ENCODE data around the gene TYMS. TPM values are rescaled to one million over a fixed set of nuclear protein-coding genes. Genes with fewer than 3 reads are reported as not detected.

Gene TYMS
- total RNA-seq, 1 experiment from 2014 or later: 143 TPM

DNA sequence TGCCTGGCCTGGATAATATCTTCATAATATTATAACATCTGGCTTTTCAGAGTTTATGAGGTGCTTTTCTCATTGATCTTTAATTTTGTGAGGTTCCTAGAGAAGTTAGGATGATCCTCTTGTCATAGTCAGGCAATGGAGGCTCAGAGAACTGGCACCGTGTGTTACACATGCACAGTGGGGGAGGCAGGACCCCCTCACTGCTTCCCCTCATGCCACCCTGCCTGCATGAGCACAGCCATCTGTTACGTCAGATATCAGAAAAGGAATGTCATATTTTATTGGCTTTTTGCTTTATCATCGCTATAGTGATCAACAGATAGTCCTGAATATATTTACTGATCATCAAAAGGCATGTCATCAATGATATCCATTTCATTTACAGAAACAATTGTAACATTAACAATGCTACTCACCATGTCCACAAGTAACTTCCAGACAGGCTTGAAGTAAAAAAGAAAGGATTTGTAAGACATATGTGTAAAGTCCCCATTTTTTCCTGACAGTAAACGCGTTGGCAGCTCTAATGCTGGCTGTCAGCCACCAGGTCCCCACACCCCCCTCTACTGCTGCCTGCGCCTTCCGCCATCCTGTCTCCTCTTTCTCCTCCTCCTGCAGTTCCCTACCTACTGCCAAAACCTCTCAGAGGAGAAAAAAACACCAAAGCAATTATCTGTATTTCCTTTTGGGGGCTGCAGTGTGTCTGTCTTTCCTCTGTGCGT is 36.2 kb downstream of the TYMS start:
- Mint-ChIP-seq H3K9me3 (ENCODE audit: unreplicated experiment) (no peaks in the 10 kb centered on the region), H3K27ac (ENCODE audit: unreplicated experiment) (no peak overlapping the region), H3K27me3 (ENCODE audit: insufficient read depth, unreplicated experiment) (no peaks in the 10 kb centered on the region), H3K36me3 (ENCODE audit: insufficient read depth, unreplicated experiment) (peaks cover 70% of the 10 kb centered on the region), H3K4me3 (ENCODE audit: unreplicated experiment) (no peak overlapping the region), H3K4me1 (ENCODE audit: low read depth, unreplicated experiment) (no peaks in the 10 kb centered on the region)
- CTCF ChIA-PET: no interaction called here
- BruUV-seq (replicated peaks): no TSS peak
- POLR2A ChIA-PET: no interaction called here
- no peak overlapping the region for H3K4me3 ChIP-seq (ENCODE audit: low read depth, low read length)
- no peak for DNase-seq
- H3K4me1 ChIP-seq: no peaks in the 10 kb centered on the region
- H3K27me3 ChIP-seq (replicated peaks; ENCODE audit: control insufficient read depth, insufficient read depth, low read length): no peaks in the 10 kb centered on the region
- intact Hi-C loops (cut with micrococcal nuclease; ENCODE audit: unreplicated experiment): no loop called here
- no peaks in the 10 kb centered on the region for H3K9me3 ChIP-seq
- H3K36me3 ChIP-seq (ENCODE audit: control insufficient read depth, insufficient read depth, low read length): peaks cover 1% of the 10 kb centered on the region; the same call in 1 of the 2 replicates
- TF ChIP-seq, protein P1, sequence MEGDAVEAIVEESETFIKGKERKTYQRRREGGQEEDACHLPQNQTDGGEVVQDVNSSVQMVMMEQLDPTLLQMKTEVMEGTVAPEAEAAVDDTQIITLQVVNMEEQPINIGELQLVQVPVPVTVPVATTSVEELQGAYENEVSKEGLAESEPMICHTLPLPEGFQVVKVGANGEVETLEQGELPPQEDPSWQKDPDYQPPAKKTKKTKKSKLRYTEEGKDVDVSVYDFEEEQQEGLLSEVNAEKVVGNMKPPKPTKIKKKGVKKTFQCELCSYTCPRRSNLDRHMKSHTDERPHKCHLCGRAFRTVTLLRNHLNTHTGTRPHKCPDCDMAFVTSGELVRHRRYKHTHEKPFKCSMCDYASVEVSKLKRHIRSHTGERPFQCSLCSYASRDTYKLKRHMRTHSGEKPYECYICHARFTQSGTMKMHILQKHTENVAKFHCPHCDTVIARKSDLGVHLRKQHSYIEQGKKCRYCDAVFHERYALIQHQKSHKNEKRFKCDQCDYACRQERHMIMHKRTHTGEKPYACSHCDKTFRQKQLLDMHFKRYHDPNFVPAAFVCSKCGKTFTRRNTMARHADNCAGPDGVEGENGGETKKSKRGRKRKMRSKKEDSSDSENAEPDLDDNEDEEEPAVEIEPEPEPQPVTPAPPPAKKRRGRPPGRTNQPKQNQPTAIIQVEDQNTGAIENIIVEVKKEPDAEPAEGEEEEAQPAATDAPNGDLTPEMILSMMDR (IDR thresholded peaks at IDR 0.05; ENCODE audit: insufficient read depth in 1 of 2, low read depth in 1 of 2, low read length in 1 of 2, severe bottlenecking in 1 of 2, unreplicated experiment in 1 of 2): no peak

DNA sequence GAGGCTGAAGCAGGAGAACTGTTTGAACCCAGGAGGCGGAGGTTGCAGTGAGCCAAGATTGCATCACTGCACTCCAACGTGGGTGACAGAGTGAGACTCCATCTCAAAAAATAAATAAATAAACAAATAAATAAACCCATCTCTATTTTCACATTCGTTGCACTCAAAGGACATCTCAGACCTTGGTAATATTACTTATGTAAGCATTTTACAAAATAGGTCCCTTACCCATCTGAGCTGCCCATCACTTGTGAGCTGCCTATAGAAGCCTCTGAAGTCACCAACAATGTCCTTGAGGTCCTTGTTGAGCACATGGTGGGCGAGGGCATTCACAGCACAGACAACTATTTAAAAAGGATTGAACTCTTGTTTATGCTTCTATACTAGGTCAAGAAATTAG is 39.6 kb downstream of the TYMS start:
- H3K4me1 ChIP-seq: no peaks in the 10 kb centered on the region
- H3K4me3 ChIP-seq (ENCODE audit: low read depth, low read length): no peak overlapping the region
- Mint-ChIP-seq H3K4me3 (ENCODE audit: unreplicated experiment) (no peak overlapping the region), H3K36me3 (ENCODE audit: insufficient read depth, unreplicated experiment) (peaks cover 78% of the 10 kb centered on the region), H3K27me3 (ENCODE audit: insufficient read depth, unreplicated experiment) (no peaks in the 10 kb centered on the region), H3K27ac (ENCODE audit: unreplicated experiment) (no peak overlapping the region), H3K9me3 (ENCODE audit: unreplicated experiment) (no peaks in the 10 kb centered on the region), H3K4me1 (ENCODE audit: low read depth, unreplicated experiment) (no peaks in the 10 kb centered on the region)
- DNase-seq: no peak
- POLR2A ChIA-PET: no interaction called here
- CTCF ChIA-PET: no interaction called here
- TF ChIP-seq, protein P1 (IDR thresholded peaks at IDR 0.05; ENCODE audit: insufficient read depth in 1 of 2, low read depth in 1 of 2, low read length in 1 of 2, severe bottlenecking in 1 of 2, unreplicated experiment in 1 of 2): no peak
- no peaks in the 10 kb centered on the region for H3K36me3 ChIP-seq (ENCODE audit: control insufficient read depth, insufficient read depth, low read length)
- intact Hi-C loops (cut with micrococcal nuclease; ENCODE audit: unreplicated experiment): no loop called here
- no TSS peak for BruUV-seq (replicated peaks)
- no peaks in the 10 kb centered on the region for H3K9me3 ChIP-seq
- H3K27me3 ChIP-seq (replicated peaks; ENCODE audit: control insufficient read depth, insufficient read depth, low read length): no peaks in the 10 kb centered on the region

DNA sequence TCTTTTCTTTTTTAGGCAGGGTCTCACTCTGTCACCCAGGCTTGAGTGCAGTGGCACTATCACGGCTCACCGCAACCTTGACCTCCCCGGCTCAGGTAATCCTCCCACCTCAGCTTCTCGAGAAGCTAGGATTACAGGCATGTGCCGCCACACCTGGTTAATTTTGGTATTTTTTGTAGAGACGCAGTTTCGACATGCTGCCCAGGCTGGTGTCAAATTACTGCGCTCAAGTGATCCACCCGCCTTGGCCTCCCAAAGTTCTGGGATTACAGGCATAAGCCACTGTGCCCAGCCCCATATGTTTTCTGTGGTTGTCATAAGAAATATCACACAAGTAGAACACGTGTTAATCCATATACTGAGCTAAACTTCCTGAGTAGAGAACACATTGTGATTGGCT is 40.3 kb downstream of the TYMS start:
- CTCF ChIA-PET: no interaction called here
- TF ChIP-seq, protein P1 (IDR thresholded peaks at IDR 0.05; ENCODE audit: insufficient read depth in 1 of 2, low read depth in 1 of 2, low read length in 1 of 2, severe bottlenecking in 1 of 2, unreplicated experiment in 1 of 2): no peak
- H3K4me1 ChIP-seq: 0 out of 2 replicates have a peak, but pooled peaks cover 1% of the 10 kb centered on the region
- Mint-ChIP-seq H3K9me3 (ENCODE audit: unreplicated experiment) (no peaks in the 10 kb centered on the region), H3K27ac (ENCODE audit: unreplicated experiment) (no peak overlapping the region), H3K27me3 (ENCODE audit: insufficient read depth, unreplicated experiment) (no peaks in the 10 kb centered on the region), H3K36me3 (ENCODE audit: insufficient read depth, unreplicated experiment) (peaks cover 72% of the 10 kb centered on the region), H3K4me3 (ENCODE audit: unreplicated experiment) (no peak overlapping the region), H3K4me1 (ENCODE audit: low read depth, unreplicated experiment) (peaks cover 2% of the 10 kb centered on the region)
- POLR2A ChIA-PET: no interaction called here
- H3K4me3 ChIP-seq (ENCODE audit: low read depth, low read length): no peak overlapping the region
- no peaks in the 10 kb centered on the region for H3K9me3 ChIP-seq
- no peaks in the 10 kb centered on the region for H3K27me3 ChIP-seq (replicated peaks; ENCODE audit: control insufficient read depth, insufficient read depth, low read length)
- BruUV-seq (replicated peaks): no TSS peak
- intact Hi-C loops (cut with micrococcal nuclease; ENCODE audit: unreplicated experiment): no loop called here
- no peaks in the 10 kb centered on the region for H3K36me3 ChIP-seq (ENCODE audit: control insufficient read depth, insufficient read depth, low read length)
- DNase-seq: no peak

Data from Caco-2 (cell line).